NCI-H1417 (cell line): ENCODE results near the gene OTUD5.
"Not testable (repeated sequence)": the region's sequence is repeated elsewhere in the genome, so short reads cannot be mapped to it uniquely, and the experiment has no call there.

Experiments used
- DNase-seq, 3 experiments: peaks; one replicate each; lab custom pipeline; 2025; lab: John Stamatoyannopoulos, UW

Gene OTUD5

GRCh38 chrX:48890296-48890925 lies 67.0 kb downstream of the OTUD5 start:
- DNase-seq: no peak

GRCh38 chrX:48886586-48886985 lies 70.8 kb downstream of the OTUD5 start:
- DNase-seq: not testable (repeated sequence)

GRCh38 chrX:48883729-48884128 lies 73.7 kb downstream of the OTUD5 start:
- DNase-seq: no peak

GRCh38 chrX:48876944-48877343 lies 80.5 kb downstream of the OTUD5 start:
- not testable (repeated sequence) for DNase-seq
